Measurements from ENCODE around the gene GSN.

GSN gene

DNA sequence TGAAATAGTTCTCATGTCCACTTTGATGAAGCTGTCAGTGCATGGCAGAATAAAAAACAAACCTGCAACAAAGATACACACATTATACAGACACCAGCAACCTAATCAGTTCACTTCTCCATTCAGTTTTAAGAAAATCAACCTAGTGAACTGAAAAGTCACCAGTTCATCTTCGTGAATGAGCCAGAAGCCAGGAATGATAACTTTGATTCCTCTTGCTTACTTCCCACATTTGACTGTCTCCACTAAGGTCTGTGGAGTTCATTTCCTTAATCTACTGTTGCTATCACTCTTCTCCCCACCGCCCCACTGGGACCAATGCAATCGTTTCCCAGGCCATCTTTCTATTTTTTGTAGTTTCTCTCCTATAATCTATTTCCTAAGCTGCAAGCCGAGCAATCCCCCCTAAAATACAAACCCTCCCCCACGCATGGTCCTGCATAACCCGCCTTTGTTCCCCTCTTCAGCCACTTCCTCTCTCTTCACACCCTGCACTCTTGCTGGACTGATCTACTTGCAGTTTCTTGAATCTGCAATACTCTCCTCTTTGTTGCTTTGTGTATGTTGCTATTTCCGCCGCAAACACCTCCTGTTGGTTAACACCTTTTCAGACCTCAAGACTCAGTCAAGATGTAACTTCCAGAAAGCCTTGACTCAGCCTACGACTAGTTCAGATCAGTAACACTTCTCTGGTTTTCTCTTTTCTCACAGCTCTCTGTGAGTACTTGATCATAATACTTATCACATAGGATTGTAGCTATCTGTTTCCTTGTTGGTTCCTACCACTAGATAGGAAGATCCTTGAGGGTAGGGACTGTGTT is 85.5 kb downstream of the GSN start:
- DNase-seq (ENCODE audit: low read depth) = peak; percentile 36

DNA sequence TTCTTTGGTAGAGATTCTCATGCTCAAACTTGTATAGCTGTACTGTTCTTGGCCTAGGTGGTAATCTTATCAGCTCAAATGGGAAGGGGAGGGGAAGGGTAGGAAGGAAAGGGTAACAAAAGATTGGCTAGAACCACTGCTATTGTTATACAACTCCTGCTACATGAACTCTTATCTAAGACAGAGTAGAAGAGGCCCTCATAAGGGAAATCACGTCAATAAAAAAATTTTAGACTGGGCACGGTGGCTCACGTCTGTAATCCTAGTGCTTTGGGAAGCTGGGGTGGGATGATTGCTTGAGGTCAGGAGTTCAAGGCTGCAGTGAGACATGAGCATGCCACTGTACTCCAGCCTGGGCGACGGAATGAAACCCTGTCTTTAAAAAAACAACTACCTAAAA is 86.2 kb downstream of the GSN start:
- no peak for DNase-seq (ENCODE audit: low read depth)

DNA sequence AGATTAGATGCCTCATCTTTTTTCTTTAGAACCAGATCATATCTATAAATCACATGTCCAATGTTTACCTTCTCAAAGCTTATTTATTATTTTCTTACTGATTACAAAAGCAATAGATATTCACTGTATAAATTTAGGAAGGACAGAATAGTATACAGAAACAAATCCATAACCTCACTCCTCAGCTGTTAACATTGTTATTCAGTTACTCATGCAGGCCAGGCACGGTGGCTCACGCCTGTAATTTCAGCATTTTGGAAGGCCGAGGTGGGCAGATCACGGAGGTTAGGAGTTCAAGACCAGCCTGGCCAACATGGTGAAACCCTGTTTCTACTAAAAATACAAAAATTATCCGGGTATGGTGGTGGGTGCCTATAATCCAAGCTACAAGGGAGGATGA is 86.8 kb downstream of the GSN start:
- no peak for DNase-seq (ENCODE audit: low read depth)

DNA sequence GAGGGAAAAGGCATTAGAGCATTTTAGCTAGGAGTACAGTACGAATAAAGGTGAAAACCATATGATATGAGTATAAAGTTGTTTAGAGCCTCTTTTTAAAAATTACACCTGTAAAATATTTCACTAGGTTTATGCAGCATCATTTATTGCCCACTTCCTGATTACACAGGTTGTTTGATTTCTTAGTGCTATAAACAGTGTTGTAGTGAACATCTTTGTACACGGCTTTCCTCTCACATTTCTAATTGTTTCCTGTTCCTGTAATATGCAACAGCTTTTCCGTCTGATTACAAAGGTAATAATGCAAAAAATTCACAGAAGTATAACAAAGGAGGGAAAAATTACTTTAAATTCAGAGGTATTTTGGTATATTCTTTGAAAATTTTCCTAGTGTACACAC is 89.0 kb downstream of the GSN start:
- no peak for DNase-seq (ENCODE audit: low read depth)

DNA sequence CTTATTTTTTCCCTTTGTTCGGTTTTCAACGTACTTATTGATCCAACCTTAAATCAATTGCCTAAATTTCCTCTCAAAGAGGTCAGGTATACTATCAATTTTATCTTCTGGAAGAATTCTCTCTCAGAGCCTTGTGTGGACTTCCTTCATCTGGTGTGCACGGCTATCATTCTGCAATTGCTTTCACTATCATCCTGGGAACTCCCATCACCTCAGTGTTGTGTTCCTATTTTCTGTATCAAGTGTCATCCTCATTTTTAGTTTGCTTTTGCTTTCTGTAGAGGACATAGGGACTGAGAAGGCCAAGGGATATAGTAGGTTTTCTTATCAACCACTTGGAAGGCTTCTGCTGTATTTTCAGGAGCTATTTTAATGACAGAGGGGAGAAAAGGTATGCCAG is 90.8 kb downstream of the GSN start:
- DNase-seq (ENCODE audit: low read depth) = no peak

DNA sequence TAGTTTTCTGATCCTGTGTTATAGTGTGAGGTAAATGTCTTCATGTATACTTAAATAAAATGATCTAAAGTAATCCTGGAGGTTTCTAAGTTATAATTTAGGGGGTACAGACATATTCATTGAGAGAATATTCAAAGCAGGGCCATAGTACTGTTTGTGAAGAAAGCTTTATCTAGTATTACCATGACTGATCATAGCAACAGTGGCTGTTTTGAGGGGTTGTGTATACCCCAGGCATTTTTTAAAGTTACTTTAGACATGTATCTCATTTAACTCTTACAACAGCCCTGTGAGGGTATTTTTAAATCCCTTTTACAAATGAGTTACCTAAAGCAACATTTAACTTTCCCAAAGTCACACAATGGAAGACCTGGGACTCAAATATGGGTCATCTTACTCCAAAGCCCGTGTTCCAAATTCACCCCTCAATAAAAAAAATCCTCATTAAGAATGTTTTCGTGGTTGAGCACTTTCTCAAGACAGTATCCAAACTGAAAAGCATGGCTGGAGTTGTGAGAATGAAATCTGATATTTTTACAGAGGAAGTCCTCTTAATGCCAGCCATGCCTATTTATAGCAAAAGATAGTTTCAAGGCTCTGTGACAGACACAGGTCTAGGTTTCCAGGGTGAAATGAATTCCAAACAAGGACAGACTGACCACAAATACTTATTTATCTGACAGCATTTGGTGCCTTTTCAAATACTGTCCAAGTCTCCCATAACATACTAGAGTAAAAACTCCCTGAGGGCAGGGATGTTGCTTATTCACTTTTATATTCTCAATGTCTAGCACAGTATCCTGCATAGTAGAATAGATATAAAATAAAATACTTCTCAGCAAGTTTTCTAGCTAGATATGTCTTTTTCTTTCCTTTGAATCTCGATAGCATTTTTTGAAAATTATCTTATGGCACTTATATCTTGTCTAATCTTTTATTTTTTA is 91.7 kb downstream of the GSN start:
- no peak for DNase-seq (ENCODE audit: low read depth)

DNA sequence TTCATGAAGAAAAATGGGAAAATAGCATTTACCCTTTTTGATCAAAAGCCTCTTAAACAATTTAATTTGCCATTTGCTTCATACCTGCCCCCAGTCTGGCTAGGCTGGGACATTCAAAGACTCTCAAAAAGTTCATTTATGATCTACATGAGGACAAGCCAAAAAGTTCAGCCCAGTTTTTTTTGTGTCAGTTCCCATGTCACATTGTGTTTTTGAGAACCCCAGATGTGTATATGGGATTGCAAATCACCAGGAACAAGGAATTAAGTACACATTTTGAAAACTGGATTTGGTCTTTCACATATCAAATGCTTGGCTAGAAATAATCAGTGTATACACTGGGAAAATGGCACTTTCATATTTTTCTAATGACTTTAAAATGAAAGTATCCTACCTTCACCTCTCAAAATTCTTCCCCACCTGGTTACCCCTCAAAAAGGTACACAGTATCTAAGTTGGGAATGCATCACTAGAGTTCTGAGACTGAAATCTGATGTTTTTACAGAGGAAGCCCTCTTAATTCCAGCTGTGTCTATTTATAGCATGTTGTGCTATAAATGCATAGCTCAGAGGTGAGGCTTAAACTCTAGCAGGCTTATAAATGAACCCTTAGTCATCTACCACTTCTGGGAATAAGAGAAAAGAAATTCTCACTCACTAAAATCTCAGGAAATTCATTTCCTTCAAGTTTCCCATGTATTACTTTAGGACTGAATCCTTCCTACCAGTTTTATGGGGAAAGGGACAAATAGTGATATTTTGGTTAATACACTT is 92.8 kb downstream of the GSN start:
- DNase-seq (ENCODE audit: low read depth) = no peak

DNA sequence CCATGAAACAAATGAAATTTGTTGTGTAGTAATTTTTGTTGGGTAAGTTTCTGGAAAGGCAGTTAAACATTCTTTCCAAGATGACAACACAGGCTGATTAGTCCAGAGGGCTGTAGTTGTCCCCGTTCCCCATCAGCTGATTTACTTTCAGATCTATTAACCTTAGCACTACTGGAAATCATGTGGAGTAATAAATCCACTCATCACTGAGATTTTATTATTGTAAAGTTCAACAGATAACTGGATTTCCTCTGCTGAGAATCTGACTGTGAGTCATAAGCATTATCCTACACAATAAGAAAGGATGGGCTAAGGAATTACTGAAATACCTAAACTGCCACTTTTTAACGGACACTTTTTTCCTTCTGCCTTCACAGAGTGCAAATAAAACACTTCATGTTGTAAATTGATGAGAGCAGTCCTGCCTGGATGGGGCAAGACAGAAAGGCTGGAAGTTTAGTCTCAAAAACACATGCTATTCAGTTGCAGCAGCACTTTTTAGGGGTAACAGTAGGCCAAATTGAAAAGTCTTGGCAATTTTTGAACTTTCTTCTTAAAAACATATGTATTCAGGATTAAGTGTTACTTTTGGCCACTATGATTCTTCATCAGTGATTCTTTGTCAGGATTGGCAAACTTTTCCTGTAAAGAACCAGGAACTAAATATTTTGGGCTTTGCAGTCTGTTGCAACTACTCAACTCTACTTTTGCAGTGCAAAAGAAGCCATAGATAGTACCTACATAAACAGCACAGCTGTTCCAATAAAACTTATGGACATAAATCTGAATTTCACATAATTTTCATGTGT is 95.1 kb downstream of the GSN start:
- no peak for DNase-seq (ENCODE audit: low read depth)

DNA sequence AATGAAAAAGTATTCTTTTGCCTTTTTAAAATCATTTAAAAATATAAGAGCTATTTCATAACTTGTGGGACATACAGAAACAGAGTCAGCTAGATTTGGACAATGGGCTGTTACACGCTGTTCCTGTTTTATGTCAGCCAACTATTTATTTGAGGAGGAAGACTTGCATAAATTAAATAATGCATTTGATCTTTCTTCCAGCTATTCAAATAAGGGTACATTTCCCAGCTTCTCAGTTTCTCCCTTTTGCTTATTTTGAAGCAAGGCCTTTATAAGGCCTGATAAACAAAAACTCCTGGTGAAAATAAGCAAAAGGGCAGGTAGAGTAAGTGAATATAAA is 95.6 kb downstream of the GSN start:
- no peak for DNase-seq (ENCODE audit: low read depth)

DNA sequence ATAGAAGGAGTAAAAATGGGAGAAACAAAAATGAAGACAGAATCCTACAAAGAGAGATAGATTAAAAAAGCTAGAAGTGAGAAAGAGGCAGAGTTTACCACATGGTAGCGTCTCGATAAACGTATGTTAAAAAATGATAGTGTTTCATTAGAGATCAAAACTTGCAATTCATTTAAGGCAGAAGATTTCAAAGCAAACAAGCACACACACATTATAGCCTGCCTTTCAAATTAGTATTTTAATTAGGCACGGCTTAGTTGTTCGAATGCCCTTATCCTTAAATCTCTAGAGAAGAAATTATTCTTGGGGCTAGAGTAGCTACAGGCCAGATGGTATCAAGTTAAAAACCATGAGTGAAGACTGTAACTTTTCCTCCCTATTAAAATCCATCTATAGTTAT is 96.1 kb downstream of the GSN start:
- DNase-seq (ENCODE audit: low read depth) = no peak

DNA sequence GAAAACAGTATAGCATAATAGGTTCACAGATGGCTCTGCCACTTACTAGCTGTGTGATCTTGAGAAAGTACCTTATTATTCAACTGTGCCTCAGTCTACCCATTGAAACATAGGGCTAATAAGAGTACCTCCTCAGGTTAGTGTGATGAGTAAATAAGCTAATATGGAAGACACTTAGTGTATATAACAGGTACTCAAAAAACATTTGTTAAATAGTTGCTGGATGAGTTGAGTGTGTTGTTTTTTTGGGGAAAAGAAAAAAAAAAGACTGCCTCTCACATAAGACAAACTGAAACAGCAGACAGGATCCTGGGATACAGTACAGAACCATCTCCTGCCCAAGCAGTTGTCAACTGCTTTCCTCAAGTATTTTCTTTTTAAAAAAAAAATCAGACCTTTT is 96.9 kb downstream of the GSN start:
- DNase-seq (ENCODE audit: low read depth) = no peak

DNA sequence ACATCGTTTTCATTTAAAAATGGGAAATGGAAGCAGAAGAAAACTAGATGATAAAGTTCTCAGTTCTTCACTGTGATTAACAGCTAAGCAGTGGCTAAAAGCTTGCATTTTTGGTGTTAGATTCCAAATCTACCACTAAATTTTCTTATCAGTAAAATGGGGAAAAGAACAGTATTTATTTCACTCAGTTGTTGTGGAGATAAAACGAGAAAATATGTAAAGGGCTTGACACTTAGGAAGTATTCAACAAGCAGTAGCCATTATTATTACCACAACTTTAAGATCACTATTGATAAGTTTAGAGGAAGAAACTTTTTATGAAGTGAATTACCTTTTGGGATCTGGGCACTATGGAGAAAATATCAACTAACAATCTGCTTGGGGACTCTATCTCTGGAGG is 97.6 kb downstream of the GSN start:
- no peak for DNase-seq (ENCODE audit: low read depth)

DNA sequence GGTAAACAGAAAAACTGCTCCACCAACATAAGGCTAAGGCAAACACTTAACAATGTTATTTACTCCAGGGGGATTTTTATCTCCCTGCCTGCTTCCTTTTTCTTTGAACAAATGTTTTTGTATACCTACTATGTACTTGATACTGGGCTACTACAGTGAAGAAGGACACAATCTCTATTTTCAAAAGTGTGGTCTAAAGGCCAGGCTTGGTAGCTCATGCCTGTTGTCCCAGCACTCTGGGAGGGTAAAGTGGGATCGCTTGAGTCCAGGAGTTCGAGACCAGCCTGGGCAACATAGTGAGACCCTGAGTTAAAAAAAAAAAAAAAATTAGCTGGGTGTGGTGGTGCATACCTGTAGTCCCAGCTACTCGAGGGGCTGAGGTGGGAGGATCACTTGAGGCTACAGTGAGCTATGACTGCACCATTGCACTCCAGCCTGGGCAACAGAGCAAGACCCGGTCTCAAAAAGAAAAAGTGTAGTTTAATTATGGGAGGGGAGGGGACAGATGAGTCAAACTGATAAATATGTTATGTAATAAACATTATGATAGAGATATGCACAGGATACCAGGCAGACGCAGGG is 98.7 kb downstream of the GSN start:
- DNase-seq (ENCODE audit: low read depth) = no peak

DNA sequence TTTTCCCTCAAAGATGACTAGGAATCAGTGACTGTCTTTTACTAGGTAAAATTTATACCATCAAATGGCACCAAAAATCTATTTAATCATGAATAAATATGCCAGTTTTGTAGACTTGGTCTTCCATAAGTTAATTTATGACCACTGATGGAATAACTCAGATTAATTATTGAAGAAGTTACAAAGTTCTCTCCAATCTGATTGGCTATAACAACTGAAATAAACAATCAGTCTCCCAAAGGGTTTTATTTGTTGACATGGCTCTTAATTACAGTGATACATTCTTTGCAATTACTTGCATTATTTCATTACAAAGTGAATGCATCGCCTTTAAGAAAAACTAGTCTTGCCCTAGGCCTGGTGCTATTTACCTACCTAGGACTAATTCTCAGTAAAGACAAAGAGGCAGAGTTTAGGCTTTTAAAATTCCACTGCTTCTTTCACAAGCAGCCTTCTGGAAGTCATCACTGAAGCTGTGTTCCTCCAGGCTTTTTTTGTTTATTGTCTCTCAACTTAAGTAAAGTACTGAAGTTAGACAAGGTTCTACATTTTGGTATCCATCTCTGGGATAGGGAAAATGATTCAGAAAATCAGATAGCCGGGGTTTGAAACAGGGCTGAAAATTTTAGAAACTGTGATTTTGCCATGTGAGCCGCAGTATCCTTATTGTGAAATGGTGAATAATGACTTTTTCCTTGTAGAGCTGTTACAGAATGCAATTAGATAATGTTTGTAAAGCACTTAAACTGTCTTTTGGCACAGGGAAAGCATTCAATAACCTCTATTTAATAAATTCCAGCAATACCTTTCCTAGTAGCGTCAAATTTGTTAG is 99.6 kb downstream of the GSN start:
- DNase-seq (ENCODE audit: low read depth) = no peak

DNA sequence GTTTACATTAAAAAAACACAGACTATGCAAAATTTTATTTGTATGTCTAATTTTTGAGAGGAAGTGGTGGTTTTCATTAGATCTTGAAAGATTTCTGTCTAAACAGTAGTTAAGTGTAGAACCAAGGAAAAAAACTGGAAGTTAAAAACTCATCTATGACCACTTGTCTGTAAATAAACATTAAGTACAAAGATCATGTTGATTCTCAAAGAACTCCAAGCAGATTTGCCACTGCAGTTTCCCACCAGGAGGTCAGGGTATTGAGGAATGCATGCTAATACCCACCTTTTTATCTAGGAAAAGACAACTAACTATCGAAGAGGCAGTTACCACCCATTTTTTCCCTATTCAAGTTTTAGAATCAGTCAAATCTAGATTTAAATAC is 100.2 kb downstream of the GSN start:
- DNase-seq (ENCODE audit: low read depth) = no peak

DNA sequence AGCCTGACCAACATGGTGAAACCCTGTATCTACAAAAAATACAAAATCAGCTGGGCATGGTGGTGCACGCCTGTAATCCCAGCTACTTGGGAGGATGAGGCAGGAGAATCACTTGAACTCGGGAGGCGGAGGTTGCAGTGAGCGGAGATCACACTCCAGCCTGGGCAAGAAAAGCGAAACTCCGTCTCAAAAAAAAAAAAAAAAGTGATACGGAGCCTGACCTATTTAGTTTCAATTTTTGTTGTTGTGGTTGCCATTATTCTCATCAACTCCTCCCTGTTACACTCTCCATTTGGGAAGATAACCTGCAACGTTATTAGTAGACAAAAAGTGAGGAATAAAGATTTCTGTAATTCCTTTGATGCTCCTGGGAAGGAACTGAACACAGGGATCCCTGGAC is 100.8 kb downstream of the GSN start:
- no peak for DNase-seq (ENCODE audit: low read depth)

DNA sequence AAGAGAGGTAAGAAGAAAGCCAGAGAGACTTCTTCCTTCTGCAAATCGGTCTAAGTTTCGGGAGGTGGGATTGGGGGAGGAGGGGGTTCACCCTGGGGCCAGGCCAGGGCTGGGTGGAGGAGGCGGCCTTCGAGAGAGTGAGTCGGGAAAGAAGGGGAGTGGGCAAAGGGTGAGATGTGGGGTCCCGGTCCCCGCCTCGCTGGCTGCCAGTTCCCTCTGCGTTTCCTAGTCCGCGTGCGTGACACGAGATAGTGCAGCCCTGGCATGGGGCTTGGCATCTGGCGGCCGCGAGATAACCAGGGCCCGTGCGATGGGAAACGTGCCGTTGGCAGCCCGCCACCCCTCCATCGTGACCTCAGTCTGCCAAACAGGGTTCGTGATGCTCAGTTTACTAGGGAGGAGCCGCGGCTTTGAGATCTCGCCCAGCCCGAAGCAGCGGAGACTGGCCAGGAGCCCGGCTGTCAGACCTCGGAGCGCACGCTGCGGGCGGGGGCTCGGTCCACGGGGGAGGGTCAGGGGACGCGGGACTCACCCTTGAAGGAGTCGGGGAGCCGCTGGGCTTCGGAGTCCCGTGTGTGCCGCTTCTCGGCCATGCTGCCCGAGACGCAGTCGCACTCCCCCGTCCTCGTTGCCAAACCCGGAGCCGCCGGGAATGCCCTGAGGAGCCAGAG is 101.8 kb downstream of the GSN start, which contains the start of gene STOM:
Gene STOM, minus strand, starts transcription at position 656 of the 671 bp plus-strand sequence. Its CDS starts 63 bp downstream, at position 593.
- DNase-seq (ENCODE audit: low read depth) = no peak

DNA sequence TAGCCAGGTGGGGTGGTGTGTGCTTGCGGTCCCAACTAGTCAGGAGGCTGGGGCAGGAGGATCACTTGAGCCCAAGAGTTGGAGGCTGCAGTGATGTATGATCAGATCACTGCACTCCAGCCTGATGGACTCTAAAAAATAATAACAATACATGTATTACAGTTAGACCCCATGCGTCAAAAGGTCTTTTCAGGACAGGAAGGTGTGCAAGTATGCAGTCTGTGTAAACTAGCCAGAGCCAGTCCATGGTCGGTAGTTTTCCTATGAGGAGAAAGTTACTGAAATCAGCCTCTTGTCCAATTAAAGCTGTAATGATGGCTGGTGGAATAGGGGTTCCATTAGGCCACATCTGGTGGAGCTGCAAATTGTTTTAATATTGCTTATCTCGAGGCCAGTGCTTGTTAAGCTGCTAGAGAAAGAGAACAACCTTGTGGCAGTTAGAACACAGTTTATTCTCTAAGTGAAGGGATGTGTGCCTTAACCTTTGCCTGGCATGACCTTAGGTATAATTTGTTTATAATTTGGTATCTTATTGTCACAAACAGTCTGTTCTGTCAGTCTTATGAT is 103.6 kb downstream of the GSN start:
- DNase-seq (ENCODE audit: low read depth) = no peak

DNA sequence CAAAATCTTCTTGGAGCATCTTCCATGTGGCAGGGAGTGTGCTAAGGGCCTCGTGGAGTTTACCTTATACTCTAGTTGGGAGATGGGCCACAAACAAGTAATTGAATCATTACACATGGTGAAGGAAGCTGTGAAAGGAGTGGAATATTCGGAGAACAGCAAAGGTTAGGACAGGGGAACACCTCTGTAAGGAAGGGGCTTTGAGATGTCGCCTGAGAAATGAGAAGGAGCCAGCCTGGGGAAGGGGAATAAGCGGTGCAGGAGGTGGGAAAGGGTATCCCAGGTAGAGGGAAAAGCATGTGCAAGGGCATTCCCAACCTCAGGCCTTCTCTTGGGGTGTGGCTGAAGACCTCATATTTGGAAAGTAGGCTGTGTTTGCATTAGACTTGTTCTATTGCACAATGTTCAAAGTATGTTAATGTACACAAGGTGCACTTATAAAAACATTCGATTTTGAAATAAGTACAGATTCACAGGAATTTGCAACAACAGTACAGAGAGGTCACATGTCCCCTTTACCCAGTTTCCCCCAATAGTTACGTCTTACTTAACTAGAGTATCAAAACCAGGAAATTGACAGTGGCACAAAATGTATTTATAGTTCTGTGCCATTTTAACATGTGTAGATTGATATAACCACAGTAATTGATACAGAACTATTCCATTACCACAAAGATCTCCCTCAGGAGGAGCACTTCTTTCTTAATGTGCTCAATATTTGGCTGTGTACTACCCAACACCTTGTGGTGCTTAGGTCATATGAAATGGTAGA is 104.5 kb downstream of the GSN start:
- DNase-seq (ENCODE audit: low read depth) = no peak

Data from activated T-cell treated with anti-CD3 and anti-CD28 coated beads for 24 hours (primary cell).